Astrocyte (in vitro differentiated cells and primary cell): Measurements from ENCODE around the gene ART5.

Experiments used
- EZH2 ChIP-seq: IDR thresholded peaks from 2 replicates; pipeline ENCODE4 v1.6.1; 2012; ENCODE audit warnings: mild to moderate bottlenecking, low read length, inconsistent platforms; ENCODE audit not compliant: insufficient read depth
- TF ChIP-seq, protein P1 (sequence below): IDR thresholded peaks from 2 replicates; pipeline ENCODE4 v1.5.1; 2011; ENCODE audit warnings: low read depth, mild to moderate bottlenecking, inconsistent platforms, low read length, moderate library complexity; ENCODE audit not compliant: insufficient read depth

GRCh38 chr11:3684129-3684818 is 42.5 kb upstream of the ART5 start:
- TF ChIP-seq, protein P1, sequence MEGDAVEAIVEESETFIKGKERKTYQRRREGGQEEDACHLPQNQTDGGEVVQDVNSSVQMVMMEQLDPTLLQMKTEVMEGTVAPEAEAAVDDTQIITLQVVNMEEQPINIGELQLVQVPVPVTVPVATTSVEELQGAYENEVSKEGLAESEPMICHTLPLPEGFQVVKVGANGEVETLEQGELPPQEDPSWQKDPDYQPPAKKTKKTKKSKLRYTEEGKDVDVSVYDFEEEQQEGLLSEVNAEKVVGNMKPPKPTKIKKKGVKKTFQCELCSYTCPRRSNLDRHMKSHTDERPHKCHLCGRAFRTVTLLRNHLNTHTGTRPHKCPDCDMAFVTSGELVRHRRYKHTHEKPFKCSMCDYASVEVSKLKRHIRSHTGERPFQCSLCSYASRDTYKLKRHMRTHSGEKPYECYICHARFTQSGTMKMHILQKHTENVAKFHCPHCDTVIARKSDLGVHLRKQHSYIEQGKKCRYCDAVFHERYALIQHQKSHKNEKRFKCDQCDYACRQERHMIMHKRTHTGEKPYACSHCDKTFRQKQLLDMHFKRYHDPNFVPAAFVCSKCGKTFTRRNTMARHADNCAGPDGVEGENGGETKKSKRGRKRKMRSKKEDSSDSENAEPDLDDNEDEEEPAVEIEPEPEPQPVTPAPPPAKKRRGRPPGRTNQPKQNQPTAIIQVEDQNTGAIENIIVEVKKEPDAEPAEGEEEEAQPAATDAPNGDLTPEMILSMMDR = no peak
- no peak for TF ChIP-seq EZH2
